ENCODE data around the gene ARAP2. TPM values are rescaled to one million over a fixed set of nuclear protein-coding genes. Genes with fewer than 3 reads are reported as not detected.
A peak's percentile ranks its signal among the peaks of the same experiment; 100 is the strongest.
"Not testable (repeated sequence)": the region's sequence is repeated elsewhere in the genome, so short reads cannot be mapped to it uniquely, and the experiment has no call there.

ARAP2 gene
- total RNA-seq, 1 experiment from 2014 or later, result 0.32 TPM

DNA sequence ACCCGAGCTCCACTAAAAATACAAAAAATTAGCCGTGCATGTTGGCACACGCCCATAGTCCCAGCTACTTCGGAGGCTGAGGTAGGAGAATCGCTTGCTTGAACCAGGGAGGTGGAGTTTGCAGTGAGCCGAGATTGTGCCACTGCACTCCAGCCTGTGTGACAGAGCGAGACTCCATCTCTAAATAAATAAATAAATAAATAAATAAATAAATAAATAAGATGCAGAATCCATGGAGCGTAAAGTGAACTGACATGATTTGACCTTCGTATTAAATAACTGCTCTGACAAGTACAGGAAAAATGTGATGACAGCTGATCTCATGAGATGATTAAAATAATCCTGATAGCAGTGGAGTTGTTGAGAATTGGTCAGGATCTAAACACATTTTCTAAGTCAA, 62.0 kb downstream of the ARAP2 start:
- DNase-seq (ENCODE audit: low read depth), result not testable (repeated sequence)

DNA sequence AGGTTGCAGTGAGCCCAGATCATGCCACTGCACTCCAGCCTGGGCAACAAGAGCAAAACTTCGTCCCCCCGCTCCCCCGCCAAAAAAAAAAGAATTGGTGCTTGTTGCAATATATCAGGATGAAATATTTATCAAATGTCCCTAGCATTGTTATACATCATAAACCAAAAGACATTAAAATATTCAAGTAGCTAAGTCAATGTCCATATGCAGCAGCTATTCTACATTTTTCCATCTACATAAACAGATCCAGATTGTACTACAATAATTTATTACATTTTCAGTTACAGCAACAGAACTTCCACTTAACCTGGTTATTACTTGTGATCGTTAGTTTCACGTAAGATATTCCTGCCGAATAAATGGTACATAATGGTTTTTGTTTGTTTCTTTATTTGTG, 64.1 kb downstream of the ARAP2 start:
- DNase-seq (ENCODE audit: low read depth), result no peak

GRCh38 chr4:36178484-36178883, 65.8 kb downstream of the ARAP2 start:
- no peak for DNase-seq (ENCODE audit: low read depth)

- peak; percentile 10 for DNase-seq (ENCODE audit: low read depth)
Measured at GRCh38 chr4:36177946-36178345, 66.4 kb downstream of the ARAP2 start.

GRCh38 chr4:36174570-36174969, 69.7 kb downstream of the ARAP2 start:
- DNase-seq (ENCODE audit: low read depth), result no peak

DNA sequence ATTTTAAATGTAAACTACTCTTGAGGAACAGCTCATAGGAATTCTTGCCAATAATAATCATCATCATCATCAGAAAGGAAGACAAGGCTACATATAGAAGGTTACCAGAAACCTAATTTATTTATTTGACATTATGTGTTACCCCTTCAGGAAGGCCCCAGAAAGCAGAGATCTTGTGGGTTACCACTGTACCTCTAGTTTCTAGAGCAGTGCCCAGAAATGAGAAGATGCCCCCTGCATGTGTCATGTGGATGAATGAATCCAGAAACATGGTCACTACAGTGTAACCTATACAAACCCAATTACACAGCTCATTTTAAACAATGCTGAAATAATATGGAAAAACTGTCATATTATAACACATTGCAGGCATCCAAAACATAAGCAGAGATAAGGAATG, 70.4 kb downstream of the ARAP2 start:
- DNase-seq (ENCODE audit: low read depth), result no peak

DNA sequence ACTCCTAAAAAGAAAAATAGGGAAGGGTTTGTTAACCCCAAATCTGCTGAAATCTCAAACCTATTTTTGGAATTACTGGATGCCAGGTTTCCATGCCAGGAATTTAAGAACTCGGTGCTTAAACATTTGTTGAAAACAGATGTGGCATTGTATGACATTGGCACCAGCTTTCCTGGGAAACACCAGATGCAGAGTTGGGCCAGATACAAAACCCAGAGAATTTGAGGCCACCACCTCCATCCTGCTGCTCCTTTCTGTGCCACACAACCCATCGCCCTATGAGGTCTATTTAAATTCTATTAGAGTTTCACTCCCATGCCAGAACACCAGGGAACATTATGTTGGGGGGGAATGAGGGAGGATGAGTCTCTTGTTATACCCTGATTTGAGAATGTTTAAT, 71.7 kb downstream of the ARAP2 start:
- no peak for DNase-seq (ENCODE audit: low read depth)

DNA sequence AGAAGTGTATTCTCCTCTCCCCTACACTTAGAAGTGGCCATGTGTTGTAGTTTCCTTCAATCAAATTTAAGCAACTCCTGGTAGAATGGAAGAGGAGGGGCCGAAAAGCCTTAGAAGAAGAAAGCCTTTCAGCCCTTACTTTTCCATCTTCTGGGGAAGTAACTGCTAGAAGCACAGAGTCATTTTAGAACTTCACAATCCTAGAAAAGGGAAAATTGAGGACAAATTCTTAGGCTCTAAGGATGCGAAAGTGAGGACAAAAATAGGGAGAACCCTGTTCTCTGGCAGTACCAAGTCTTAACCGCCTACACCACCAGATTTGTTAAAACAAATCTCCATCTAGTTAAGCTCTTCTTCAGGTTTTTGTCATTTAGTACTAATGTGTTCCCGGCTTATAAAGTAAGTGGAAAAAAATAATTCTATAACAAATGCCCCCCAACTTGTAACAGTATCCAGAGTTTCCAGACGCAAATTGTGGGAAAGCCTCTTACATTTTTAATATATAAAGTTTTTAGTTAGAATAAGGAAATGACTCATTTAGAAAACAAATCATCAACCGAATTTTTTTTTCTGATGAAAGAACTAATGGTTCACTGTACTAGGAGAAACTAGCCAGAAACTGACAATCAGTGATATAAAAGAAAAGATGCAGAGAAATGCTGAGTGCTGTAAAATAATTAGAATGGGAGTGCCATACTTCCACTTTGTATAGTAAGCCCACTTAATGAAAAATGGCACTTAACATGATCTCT, 76.0 kb downstream of the ARAP2 start:
- no peak for DNase-seq (ENCODE audit: low read depth)

DNA sequence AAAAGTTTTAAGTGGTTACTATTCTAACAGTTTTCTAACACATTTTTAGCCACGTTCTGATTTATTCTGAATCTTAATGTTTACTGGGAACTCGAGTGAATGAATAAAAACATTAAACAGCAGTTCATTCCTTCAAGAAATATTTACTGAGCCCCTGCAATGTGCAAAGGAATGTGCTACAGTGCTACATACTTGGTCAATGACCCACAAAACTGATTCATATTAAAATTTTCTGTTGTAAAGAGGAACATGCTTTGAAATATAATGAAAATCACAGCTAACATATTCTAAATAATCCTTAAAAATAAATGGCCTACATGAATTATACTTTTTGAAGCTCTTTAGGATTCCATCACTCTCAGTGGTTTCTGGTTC, 78.7 kb downstream of the ARAP2 start:
- no peak for DNase-seq (ENCODE audit: low read depth)

DNA sequence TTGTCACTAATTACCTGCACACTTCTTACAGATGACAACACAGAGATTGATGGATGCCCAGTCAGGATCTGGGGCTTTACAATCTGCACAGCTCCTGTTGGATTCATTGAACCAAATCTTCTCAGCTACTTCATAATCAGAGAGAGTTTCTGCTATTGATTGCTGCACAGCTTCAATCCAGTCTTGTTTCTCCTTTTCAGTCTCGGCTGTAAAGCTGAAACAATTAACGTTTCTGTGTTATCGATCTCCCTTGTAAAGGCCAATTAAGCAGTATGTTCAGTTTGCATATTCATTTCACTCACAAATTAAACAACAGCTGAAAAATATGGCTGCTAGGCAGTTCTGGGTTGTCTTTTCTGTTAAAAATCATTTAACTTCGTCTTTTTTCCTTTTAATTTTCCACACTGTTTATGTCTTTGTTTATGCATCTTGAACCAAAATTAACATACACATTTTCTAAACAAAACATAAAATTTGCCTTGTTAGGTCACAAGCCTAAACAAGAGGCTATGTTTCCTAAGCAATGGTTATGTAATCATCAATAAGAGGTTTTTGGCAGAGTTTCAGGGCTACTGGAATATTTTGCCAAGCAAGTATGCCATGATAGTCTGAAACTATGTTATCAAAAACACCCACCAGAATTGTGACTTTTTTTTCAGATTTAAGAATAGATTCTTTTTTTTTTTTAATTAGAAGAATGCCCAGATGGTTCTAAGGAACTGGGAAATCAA, 79.2 kb downstream of the ARAP2 start:
- DNase-seq (ENCODE audit: low read depth), result no peak

DNA sequence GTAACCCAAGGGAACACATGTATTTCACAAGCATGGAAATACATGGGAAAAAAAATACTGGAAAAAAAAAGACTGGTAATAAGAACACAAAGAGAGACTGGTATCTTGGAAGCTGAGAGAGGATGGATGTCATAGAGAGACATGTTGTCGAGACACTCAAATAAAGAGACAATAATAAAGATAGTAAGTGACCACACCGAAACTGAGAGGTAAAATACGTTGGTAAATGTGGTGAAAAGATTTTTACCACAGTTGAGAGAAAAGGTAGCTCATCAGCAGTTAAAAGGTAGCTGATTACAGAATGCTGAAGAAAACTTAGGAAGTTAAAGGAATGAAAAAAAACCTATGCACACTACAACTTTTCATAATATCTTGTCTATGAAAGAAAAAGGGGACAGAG, 81.1 kb downstream of the ARAP2 start:
- DNase-seq (ENCODE audit: low read depth), result no peak

DNA sequence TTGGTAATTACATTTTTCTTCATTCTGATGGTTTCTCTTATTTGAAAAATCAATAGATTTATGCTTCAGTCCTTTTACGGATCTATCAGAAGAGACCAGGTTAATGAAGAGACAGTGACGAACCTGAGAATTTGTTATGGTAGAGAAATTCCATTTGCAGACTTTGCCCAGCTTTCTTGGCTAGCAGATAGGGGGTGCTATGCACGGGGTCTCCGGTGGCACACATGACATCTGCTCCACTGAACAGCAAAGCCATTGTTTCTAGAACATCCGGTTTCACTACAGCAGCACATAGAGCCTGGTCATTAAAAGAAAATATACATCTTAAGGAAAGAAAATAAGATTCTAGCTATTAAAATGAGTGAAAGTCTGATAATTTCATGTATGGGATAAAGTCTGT, 85.1 kb downstream of the ARAP2 start:
- no peak for DNase-seq (ENCODE audit: low read depth)

DNA sequence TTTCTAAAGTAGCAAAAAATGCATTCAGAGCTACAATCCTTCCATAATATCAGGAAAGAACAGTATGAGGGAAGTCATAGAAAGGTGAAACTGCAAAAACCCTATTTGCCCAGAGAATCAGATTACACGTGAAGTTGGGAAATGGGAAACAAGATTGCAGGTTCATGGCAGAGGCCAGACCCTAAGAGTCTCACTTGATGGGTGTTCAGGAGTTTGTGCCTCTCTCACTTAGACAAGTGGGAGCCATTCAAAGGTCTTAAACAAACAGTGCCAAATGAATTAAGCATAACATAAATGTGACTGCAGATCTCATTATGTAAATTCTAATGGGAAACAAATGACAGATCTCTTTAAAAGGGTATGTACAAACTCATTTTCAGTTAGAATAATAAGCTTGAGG, 91.6 kb downstream of the ARAP2 start:
- no peak for DNase-seq (ENCODE audit: low read depth)

- no peak for DNase-seq (ENCODE audit: low read depth)
Measured at GRCh38 chr4:36142504-36142903, 101.8 kb downstream of the ARAP2 start.

- DNase-seq (ENCODE audit: low read depth), result no peak
Measured at GRCh38 chr4:36141186-36141585, 103.1 kb downstream of the ARAP2 start.

- no peak for DNase-seq (ENCODE audit: low read depth)
Measured at GRCh38 chr4:36140421-36140820, 103.9 kb downstream of the ARAP2 start.

- no peak for DNase-seq (ENCODE audit: low read depth)
Measured at GRCh38 chr4:36138220-36138619, 106.1 kb downstream of the ARAP2 start.

DNA sequence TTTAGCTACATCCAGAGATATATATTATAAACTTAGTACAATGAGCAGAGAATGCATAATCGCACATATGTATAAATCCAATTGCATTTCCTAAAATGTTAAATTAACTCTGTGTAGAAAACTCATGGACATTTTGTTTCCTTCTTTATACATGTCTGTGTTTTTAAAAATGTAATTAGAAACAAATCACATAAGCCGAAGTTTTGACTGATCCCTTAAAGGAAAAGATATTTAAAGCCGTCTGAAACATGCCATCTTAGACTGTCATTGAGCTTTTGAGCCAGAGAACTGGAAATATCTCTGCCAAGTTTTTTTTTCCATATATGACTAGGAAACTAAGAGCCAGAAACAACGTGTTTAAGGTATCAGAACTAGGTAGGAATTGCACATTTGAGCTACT, 107.0 kb downstream of the ARAP2 start:
- no peak for DNase-seq (ENCODE audit: low read depth)

- DNase-seq (ENCODE audit: low read depth), result no peak
Measured at GRCh38 chr4:36133658-36134057, 110.7 kb downstream of the ARAP2 start.

- no peak for DNase-seq (ENCODE audit: low read depth)
Measured at GRCh38 chr4:36133086-36133485, 111.2 kb downstream of the ARAP2 start.

DNA sequence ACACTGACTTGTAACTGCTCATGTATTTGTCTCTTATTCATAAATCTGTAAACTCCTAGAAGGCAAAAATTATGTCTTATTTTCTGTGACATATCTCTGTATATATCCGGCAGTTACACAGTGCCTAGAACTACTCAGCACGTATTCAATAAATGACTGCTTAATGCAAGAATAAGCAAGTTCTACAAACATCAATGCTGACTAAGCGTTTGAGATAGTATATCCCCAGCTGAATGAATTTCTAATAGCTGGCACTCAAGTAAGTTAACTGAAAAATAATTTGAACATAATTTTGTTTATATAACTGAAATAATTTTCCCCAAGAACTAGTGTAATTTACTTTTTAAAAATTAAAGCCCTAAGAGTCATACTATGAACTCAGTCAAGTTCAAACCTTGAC, 113.7 kb downstream of the ARAP2 start:
- no peak for DNase-seq (ENCODE audit: low read depth)

DNA sequence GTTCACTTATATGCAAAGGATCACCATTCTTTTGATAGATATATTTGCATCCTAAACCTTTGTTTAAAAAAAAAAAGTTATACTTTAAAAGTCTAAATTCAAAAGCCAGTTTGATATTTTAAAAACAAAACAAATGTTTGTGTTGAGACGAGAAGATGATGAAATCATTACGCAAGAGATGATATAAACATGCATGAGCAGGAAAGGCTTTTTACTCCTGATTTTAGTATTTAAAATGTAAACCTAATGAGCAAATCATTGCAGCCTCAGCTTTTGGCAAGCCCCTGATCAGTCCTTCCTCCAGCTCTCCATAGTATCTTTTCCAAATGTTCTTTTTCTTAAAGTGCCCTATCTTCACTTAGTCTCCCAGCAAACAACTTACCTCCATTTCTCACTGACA, 115.6 kb downstream of the ARAP2 start:
- no peak for DNase-seq (ENCODE audit: low read depth)

DNA sequence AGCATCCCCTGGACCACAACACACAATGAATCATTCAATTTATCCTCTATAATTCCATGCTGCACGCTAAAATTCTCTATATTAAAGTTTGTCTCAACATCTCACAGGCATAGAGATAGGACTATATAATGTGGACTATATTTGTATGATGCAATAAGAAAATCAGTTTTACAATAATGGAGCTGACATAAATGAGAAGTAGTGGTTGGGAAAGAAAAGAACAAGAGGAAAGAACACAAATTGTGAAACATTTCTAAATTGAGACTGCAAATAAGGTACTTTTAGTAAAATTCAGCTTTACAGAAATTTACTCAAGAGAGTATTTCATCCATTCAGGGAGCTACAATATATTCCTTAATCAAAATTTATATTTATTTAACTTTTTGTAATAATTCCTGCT, 120.4 kb downstream of the ARAP2 start:
- DNase-seq (ENCODE audit: low read depth), result no peak

DNA sequence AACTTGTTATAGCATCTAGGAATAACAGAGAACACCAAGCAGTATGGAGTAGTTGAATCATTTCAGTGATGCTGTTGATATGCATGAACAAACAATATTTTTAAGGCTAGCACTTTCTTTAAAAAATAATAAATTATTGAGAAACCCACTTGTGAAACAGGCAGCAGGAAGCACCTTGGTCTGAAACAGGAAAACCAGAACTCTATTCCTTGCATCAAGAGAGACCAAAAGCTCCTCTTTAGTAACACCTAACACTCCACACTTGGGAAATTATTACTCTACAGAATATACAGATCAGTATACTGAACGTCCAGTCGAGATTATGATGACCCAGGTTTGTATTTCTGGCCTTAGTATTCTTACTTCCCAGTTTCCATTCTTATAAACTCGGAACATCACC, 129.0 kb downstream of the ARAP2 start:
- no peak for DNase-seq (ENCODE audit: low read depth)
